Measurements from ENCODE around the gene UFM1.

DNA sequence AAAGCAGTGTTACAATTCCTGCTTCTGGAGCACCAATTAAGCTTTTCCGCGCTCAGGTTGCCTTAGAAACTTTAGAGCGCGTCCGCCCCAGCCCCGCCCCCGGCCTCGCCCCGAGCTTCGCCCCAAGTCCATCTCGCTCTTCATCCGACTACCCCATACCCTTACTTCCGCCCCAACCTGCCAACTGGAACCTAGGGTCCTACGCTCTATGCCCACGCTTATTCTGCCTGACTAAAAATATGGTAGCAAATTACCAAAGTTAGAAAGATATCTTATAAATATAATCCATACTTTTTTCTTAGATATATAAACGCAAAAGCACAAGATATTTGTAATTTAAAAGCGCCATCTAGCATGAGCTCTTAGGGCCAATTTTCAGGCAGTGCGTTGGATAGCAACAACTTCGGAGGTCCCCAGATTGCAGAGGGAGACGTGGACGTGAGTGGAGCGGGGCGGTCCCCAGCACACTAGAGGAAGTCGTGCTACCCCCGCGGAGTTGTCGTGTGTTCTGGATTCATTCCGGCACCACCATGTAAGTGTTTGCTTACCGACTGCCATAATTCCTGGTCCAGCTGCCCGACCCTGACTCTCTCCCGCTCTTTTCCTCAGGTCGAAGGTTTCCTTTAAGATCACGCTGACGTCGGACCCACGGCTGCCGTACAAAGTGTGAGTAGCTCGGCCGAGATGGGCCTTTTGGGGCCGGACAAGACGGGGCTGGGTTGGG, at the start of gene UFM1:
- no peak for TF ChIP-seq EZH2phosphoT487 (IDR thresholded peaks at IDR 0.05; ENCODE audit: low read depth, severe bottlenecking, unreplicated experiment)
- no peak for TF ChIP-seq CTCF (IDR thresholded peaks at IDR 0.05; ENCODE audit: poor library complexity)
- no peak for TF ChIP-seq EZH2 (IDR thresholded peaks at IDR 0.05; ENCODE audit: borderline replicate concordance)
